HG02885 (cell line): ENCODE measurements around the gene DENND6A.

Source experiments
- ATAC-seq: cut with Tn5 transposase; IDR thresholded peaks from one replicate; pipeline ENCODE4 v1.9.1; 2021; ENCODE audit warnings: mild to moderate bottlenecking; ENCODE audit not compliant: unreplicated experiment, poor library complexity

Gene DENND6A

DNA sequence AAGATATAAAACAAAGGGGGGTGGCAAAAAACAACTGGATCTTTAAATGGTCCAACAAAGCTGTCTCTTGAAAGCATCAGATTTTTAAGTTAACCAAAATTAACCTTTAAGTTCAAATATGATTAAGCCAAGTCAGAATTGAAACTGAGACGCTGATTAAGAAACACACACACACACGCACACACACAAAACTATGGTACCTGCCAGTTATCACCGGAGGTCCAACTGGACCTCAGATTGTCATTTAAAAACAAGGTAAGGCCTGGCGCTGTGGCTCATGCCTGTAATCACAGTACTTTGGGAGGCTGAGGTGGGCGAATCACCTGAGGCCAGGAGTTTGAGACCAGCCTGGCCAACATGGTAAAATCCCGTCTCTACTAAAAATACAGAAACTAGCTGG lies 106.1 kb downstream of the DENND6A start:
- no peak for ATAC-seq

DNA sequence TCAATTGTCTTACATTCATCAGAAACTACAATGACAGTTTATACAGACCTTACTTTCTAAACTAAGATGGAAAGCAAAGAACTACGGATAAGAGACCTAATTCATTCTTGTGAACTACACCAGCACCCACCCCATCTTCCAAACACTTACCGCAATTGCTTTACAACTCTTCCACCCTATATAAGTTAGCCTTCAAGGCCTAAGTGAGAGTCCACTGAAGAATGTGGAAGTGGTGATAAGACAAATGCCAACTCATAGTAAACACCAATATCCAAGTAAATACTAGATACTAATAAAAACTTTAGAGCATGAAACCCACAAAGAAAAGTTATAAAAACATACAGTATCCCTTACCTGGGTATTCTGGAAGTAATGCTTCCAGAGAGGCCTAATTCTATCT lies 109.3 kb downstream of the DENND6A start:
- ATAC-seq, result no peak

DNA sequence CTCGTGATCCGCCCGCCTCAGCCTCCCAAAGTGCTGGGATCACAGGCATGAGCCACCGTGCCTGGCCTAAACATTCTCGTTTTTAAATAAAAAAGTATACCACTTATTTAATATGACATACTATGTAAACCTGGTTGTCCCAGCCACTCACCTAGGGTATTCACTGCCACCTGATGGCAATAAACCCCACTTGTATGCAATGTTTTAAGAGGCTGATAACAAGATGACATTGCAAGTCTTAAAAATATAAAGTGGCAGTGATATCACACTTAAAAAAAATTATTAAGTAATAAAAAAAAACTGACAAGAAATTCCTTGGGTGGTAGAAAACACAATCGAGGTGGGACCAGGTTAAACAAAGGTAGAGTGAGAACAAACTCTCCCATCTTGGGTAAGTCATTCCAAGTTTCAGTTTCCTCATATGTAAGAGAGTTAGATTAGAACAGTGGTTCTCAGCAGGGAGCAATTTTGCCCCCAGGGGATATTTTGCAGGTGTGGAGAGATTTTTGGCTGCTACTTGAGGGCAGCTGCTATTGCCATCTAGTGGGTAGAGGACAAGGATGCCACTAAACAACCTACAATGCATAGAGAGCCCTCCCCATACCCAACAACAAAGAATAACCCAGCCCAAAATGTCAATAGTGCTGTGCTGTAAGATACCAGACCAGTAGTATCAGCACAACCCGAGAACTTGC lies 110.3 kb downstream of the DENND6A start:
- no peak for ATAC-seq

DNA sequence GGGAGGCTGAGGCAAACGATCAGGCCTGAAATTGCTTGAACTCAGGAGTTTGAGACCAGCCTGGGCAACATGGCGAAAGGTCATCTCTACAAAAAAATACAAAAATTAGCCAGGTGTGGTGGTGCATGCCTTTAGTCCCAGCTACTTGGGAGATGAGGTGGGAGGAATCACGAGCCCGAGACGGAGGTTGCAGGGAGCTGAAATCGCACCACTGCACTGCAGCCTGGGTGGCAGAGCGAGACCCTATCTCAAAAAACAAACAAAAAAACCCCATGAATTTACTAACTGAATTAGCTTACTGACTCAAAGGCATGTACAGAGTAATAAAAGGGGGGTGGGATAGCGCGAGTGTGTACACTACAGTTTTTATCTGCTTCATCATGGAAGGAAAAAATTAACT lies 115.1 kb downstream of the DENND6A start:
- ATAC-seq, result no peak

DNA sequence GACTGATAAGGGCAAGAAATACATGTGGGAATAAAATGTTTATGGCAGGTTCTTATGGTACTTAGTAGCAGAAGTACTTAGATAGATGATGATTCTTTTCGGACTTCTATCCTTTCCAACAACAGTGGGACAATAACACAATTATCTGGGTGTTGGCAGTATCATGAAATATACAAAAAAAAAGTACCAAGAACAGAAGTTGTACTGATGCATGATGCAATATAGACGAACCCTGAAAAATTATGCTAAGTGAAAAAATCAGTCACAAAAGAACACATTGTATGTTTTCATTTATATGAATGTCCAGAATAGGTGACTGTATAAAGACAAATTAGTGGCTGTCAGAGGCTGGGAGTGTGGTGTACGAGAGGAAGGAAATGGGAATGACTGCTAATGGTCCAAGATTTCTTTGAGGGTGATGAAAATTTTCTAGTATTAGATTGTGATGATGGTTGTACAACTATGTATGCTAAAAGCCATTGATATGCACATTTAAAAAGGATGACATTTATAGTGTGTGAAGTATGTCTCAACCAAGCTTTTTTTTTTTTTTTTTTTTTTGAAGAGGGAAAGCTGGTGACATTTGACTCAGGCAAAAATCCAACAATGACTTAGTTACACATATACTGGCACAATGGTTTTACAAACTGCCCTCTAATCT lies 116.8 kb downstream of the DENND6A start:
- ATAC-seq, result no peak
